Skeletal muscle satellite cell (primary cell): Measurements from ENCODE around the gene ITGA2B.
"Not testable (repeated sequence)": the region's sequence is repeated elsewhere in the genome, so short reads cannot be mapped to it uniquely, and the experiment has no call there.

Experiments
- H3K27me3 ChIP-seq: 2 replicates; pipeline ENCODE4 v1.7.0; 2013; ENCODE audit warnings: low read length; ENCODE audit not compliant: control insufficient read depth, insufficient read depth
- H3K36me3 ChIP-seq: 2 replicates; pipeline ENCODE4 v1.7.0; 2013; ENCODE audit warnings: mild to moderate bottlenecking, control low read depth, low read length; ENCODE audit not compliant: insufficient read depth
- H3K4me1 ChIP-seq: 2 replicates; pipeline ENCODE4 v1.7.0; 2013; ENCODE audit warnings: low read length; ENCODE audit not compliant: control insufficient read depth, insufficient read depth
- H3K4me2 ChIP-seq: 2 replicates; pipeline ENCODE4 v1.7.0; 2013; ENCODE audit warnings: mild to moderate bottlenecking, low read length
- H3K4me3 ChIP-seq: 2 replicates; pipeline ENCODE4 v1.7.0; 2013; ENCODE audit warnings: low read length
- H3K9ac ChIP-seq: 2 replicates; pipeline ENCODE4 v1.7.0; 2013; ENCODE audit warnings: mild to moderate bottlenecking, low read depth, low read length, moderate library complexity
- H3K9me3 ChIP-seq: replicated peaks from 2 replicates; pipeline ENCODE4 v1.7.0; 2013; ENCODE audit warnings: mild to moderate bottlenecking, control low read depth, low read length

The ITGA2B gene

DNA sequence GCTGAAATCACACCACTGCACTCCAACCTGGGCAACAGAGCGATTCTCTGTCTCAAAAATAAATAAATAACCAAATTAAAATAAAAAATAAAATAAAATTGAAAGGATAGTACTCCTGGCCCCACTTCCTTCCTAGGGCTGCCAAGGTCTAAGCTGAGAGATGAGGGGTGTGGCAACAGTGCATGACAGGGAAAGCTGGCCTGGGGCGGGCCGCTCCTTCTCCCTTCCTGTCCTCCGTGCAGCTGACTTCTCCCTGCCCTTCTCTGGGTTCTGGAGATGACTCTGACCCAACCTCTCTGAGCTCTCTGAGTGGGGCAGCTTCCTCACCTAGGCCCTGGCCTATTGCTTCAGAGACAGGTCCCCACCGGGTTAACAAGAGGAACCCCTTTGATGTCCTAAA is 56.1 kb downstream of the ITGA2B start:
- H3K4me1 ChIP-seq, result peaks cover 5% of the 10 kb centered on the region
- peaks cover 6% of the 10 kb centered on the region for H3K27me3 ChIP-seq
- H3K9ac ChIP-seq, result no peak overlapping the region
- no peaks in the 10 kb centered on the region for H3K9me3 ChIP-seq
- no peaks in the 10 kb centered on the region for H3K36me3 ChIP-seq
- H3K4me3 ChIP-seq, result no peak overlapping the region
- H3K4me2 ChIP-seq, result no peak overlapping the region

DNA sequence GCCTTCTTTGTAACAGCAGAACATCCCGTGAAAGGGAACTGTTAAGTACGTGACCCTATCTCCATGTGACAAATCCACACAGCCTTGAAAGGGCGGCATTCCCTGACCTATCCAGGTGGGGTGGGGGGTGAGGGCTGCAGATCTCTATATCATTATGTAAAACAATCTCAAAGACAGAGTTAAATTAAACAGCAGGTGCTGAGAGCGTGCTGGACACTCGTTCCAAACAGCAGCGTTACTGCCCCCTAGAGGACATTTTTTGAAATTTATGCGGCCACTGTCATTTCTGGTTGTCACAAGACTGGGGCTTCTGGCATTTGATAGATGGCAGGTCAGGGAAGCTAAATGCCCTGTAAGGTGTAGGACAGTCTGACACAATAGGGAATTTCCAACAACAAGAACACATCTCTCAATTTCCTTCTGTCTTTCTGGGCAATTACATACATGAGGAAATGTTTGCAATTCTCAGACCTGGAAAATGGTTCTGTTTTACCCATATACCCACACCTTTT is 58.1 kb downstream of the ITGA2B start:
- Histone ChIP-seq H3K4me1 (peaks cover 8% of the 10 kb centered on the region), H3K4me3 (no peak overlapping the region), H3K36me3 (no peaks in the 10 kb centered on the region), H3K9me3 (no peaks in the 10 kb centered on the region), H3K4me2 (no peak overlapping the region), H3K27me3 (peaks cover 6% of the 10 kb centered on the region), H3K9ac (no peak overlapping the region)

DNA sequence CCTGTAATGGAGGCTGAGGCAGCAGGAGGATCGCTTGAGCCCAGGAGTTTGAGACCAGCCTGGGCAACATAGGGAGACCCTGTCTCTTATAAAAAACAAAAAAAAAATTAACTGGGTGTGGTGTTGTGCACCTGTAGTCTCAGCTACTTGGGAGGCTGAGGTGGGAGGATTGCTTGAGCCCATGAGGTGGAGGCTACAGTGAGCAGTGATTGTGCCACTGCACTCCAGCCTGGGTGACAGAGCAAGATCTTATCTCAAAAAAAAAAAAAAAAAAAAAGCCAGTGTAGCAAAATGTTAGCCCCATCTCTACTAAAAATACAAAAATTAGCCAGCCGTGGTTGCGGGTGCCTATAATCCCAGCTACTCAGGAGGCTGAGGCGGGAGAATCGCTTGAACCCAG is 59.2 kb downstream of the ITGA2B start:
- not testable (repeated sequence) for H3K4me1 ChIP-seq, H3K9ac ChIP-seq, H3K27me3 ChIP-seq, H3K4me2 ChIP-seq, H3K9me3 ChIP-seq, H3K36me3 ChIP-seq, H3K4me3 ChIP-seq

DNA sequence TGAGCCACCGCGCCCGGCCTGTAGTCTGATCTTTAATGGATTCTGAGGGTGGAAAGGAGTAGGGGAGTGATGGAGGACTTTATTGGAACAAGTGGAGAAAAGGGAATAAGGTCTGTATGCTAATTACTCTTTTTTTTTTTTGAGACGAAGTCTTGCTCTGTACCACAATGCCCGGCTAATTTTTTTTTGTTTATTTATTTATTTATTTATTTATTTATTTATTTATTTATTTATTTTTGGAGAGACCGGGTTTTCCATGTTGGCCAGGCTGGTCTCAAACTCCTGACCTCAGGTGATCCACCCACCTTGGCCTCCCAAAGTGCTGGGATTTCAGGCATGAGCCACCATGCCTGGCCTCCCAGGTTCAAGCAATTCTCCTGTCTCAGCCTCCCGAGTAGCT is 59.9 kb downstream of the ITGA2B start:
- H3K4me1 ChIP-seq, H3K4me2 ChIP-seq, H3K9ac ChIP-seq, H3K36me3 ChIP-seq, H3K27me3 ChIP-seq, H3K4me3 ChIP-seq, H3K9me3 ChIP-seq: not testable (repeated sequence)

DNA sequence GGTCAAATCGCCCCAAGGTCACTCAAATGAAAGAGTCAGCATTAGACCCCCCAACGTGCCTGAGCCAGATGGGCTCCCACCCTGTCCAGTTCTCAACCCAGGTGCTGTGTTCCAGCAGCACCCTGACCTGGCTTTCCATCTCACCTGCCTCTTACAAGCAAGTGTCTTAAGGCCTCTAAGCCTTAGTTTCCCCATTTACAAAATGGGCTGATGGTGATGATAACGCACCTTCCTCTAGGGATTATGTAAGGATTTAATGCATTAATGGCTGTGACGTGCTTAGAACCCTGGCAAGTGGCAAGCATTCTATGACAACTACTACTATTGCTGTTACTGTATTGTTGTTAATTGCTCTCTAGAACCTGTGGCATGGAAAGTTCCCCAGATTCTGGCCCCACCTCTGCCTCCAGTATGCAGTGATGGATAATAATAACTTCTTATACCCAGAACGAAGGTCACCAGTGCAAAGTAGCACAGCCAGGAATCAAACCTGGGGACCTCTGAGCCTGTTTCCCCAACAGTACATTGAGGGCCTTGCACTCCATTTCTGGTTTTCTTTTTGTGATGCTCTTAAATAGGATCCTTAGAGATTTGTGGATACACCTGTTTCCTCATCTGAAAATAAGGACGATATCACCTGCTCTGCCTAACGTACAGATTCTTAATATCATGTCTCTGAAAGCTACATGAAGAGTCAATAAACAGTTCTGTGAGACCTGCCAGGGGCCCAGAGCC is 61.6 kb downstream of the ITGA2B start:
- no peak overlapping the region for H3K9ac ChIP-seq
- H3K27me3 ChIP-seq, result no peaks in the 10 kb centered on the region
- no peaks in the 10 kb centered on the region for H3K9me3 ChIP-seq
- peaks cover 15% of the 10 kb centered on the region for H3K4me1 ChIP-seq
- no peak overlapping the region for H3K4me2 ChIP-seq
- H3K4me3 ChIP-seq, result no peak overlapping the region
- no peaks in the 10 kb centered on the region for H3K36me3 ChIP-seq

DNA sequence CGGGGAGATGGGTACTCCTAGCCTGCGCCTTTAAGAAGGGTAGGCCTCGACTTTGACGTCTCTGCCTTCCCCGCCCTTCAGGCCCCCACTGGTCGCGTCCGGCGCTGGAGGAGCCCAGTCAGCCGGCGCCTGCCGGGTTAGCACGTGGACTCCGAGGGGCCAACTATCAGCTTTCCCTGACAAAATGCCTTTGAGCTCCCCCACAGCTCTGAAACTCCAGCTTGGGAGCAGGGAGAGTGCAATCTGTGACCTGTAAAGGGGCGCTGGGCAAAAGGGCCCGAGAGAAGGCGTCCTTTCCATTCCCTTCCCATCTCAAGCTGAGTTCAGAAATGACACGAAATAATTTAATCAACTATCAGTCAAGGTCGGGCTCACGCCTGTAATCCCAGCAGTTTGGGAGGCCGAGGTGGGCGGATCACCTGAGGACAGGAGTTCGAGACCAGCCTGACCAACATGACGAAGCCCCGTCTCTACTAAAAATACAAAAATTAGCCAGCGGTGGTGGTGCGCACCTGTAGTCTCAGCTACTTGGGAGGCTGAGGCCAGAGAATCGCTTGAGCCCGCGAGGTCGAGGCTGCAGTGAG is 62.5 kb downstream of the ITGA2B start:
- no peaks in the 10 kb centered on the region for H3K9me3 ChIP-seq
- peak overlapping the region; percentile 26 for H3K4me3 ChIP-seq
- no peaks in the 10 kb centered on the region for H3K27me3 ChIP-seq
- H3K36me3 ChIP-seq, result peaks cover 3% of the 10 kb centered on the region
- H3K9ac ChIP-seq, result no peak overlapping the region
- H3K4me2 ChIP-seq, result peak overlapping the region; percentile 60
- peaks cover 15% of the 10 kb centered on the region for H3K4me1 ChIP-seq

DNA sequence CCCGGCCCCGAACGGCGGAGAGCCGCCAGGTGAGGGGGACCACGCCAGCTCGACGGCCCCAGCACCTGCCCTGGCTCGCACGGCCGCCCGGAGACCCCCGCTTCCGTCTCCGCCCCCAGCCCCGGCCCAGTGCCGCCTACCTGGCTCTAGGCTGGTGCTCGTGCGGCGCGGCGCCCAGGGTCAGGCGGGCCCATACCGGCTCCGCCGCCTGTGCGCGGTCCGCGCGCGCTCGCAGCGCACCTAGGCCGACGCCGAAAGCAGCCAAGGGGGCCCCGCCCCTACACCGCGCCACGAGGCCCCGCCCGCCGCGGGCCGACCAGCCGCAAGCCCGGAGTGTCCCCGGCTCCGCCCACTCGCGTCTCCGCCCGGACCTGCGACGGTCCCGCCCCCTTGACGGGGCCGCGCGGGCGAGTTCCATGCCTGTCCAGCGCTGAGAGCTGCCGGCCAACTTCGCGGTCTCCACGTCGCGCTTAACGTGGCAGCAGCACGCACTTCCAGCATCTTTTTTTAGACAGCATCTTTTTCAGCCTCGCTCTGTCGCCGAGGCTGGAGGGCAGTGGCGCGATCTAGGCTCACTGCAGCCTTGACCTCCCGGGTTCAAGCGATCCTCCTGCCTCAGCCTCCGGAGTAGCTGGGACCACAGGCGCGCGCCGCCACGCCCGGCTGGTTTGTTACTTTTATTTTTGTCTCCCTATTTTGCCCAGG is 64.7 kb downstream of the ITGA2B start, which contains the start of gene SLC25A39:
SLC25A39 (minus strand) TSS at position 253 of the 705 bp plus-strand sequence. CDS start 1,261 bp downstream, outside the sequence.
- H3K4me3 ChIP-seq, result peak within 1 kb of the TSS; percentile 92
- H3K27me3 ChIP-seq, result no peaks in the 10 kb centered on the region
- no peaks in the 10 kb centered on the region for H3K9me3 ChIP-seq
- H3K36me3 ChIP-seq, result peaks cover 24% of the 10 kb centered on the region
- H3K4me1 ChIP-seq, result peaks cover 15% of the 10 kb centered on the region
- H3K4me2 ChIP-seq, result peak within 1 kb of the TSS; percentile 91
- H3K9ac ChIP-seq, result peak within 1 kb of the TSS; percentile 86

DNA sequence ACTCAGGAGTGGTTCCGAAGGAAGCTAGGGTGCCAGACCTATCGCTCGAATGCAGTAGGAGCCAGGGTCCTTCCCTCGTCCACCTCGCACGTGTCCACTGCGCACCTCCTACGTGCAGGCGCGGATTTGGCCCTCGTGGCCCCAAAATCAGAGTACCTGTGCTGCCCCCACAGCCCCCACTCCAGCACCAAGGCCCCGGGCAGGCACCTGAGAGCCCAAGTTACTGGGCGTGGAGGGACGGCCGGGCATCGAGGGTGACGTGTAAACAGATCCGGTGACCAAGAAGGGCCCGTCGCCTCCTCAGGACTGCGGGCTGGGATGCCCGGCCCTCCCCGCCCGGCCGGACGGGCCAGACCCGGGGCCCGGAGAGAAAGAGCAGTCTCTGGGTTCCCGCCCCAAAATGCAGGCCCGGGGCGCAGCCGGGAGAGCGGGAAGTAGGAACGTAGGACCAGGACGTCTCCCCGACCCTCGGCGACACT is 65.3 kb downstream of the ITGA2B start:
- Histone ChIP-seq H3K4me2 (peak overlapping the region; percentile 91), H3K4me3 (peak overlapping the region; percentile 92), H3K9me3 (no peaks in the 10 kb centered on the region), H3K36me3 (peaks cover 28% of the 10 kb centered on the region), H3K9ac (peak overlapping the region; percentile 86), H3K27me3 (no peaks in the 10 kb centered on the region), H3K4me1 (peaks cover 15% of the 10 kb centered on the region)

DNA sequence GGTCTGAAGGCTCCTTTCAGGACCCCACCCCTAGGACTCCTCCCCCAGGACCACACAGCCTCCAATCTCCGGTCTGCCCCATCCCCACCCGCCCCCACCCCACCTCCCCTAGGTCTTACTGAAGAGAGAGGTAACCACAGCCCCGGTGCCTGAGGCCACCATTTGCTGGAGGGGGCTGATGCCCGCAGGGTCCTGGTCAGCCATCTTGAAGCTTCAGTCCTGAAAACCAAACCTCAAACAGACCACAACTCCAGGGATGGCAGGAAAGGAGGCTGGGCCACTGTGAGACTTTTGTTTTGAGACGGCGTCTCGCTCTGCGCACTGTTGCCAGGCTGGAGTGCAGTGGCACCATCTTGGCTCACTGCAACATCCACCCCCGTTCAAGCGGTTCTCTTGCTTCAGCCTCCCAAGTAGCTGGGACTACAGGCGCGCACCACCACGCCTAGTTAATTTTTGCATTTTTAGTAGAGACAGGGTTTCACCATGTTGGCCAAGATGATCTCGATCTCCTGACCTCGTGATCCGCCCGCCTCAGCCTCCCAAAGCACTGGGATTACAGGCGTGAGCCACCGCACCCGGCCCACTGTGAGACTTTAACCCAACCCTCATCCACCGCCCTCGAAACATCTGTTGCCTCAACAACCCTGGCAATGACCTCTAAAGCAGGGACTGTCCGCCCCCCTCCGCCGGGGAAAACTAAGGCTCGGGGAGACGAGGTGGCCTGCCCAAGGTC is 65.9 kb downstream of the ITGA2B start:
- Histone ChIP-seq H3K4me2 (peak overlapping the region; percentile 91), H3K9me3 (no peaks in the 10 kb centered on the region), H3K27me3 (no peaks in the 10 kb centered on the region), H3K9ac (peak overlapping the region; percentile 86), H3K4me1 (peaks cover 11% of the 10 kb centered on the region), H3K4me3 (peak overlapping the region; percentile 92), H3K36me3 (peaks cover 31% of the 10 kb centered on the region)

DNA sequence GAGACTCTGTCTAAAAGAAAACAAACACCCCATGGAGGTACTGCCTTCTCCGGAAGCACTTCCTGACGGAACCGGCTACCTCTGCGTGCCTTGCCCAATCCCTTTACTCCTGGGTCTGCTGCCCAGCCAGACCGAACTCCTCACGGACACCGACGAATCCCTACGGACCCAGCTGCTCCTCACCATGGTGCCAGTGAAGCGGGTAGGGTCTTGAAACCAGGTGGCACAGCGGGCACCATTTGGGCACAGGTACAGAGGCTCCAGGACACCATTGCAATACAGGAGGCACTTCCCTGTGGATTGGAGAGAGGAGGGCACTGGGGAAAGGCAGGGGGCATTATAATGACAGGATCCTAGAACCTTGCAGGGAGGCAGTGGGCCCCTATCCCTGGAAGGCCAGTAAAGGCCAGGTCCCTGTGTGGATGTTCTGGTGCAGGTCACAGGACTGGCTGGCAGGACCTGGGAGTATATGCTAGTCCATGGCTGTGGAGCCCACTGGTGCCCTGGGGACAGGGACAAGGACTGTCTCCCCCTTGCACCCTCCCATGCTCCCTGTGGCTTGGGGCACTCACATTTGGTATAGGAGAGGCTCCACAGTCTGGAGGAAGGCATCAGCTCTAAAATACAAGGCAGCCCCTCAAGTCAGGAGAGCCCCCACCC is 67.1 kb downstream of the ITGA2B start:
- Histone ChIP-seq H3K4me2 (no peak overlapping the region), H3K27me3 (peaks cover 6% of the 10 kb centered on the region), H3K36me3 (peaks cover 31% of the 10 kb centered on the region), H3K9me3 (no peaks in the 10 kb centered on the region), H3K9ac (no peak overlapping the region), H3K4me1 (peaks cover 7% of the 10 kb centered on the region), H3K4me3 (no peak overlapping the region)
